ENCODE results near the gene ALDH7A1.

DNA sequence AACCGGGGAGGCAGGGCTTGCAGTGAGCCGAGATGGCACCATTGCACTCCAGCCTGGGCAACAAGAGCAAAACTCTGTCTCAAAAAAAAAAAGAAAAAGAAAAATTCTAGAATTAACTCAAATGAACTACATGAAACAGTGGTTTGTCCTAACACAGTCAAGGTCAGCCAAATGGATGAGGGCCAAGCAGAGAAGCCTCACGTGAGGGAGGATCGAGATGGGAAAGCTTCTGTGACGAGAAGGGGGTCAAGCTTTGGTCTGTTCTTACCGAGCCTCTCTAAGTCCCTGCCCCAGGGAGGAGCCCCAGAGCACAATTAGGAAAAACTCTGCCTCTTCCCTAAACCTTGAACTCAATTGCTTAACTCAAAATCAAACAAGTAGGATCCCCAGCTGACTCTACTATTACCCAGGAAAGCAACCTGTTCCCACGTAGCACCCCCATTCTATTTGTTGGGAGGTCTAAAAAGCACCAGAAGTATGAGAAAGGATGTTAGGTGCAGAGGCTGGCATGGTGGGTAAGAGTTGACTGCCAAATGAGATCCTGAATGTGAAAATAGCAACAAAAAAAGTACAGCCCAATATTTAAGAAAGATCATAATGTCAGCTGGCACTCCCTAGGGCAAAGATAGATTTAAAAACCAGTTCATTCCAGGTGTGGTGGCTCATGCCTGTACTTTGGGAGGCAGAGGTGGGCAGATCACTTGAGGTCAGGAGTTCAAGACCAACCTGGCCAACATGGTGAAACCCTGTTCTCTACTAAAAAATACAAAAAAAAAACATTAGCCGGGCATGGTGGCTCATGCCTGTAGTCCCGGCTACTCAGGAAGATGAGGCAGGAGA, 7.2 kb downstream of the ALDH7A1 start:
- TF ChIP-seq CTCF (IDR thresholded peaks at IDR 0.05 in 8 of 11, conservative IDR thresholded peaks at IDR 0.05 in 3 of 11), result no peak
- no peak for TF ChIP-seq POLR2AphosphoS5 (IDR thresholded peaks at IDR 0.05)

Data from spleen (tissue), 7 donors.